HG03025 (cell line): ENCODE results near the gene TBATA.

Source experiments
- ATAC-seq: cut with Tn5 transposase; IDR thresholded peaks from one replicate; pipeline ENCODE4 v1.9.1; 2021; ENCODE audit warnings: mild to moderate bottlenecking, moderate library complexity; ENCODE audit not compliant: unreplicated experiment, low FRiP score

The TBATA gene

DNA sequence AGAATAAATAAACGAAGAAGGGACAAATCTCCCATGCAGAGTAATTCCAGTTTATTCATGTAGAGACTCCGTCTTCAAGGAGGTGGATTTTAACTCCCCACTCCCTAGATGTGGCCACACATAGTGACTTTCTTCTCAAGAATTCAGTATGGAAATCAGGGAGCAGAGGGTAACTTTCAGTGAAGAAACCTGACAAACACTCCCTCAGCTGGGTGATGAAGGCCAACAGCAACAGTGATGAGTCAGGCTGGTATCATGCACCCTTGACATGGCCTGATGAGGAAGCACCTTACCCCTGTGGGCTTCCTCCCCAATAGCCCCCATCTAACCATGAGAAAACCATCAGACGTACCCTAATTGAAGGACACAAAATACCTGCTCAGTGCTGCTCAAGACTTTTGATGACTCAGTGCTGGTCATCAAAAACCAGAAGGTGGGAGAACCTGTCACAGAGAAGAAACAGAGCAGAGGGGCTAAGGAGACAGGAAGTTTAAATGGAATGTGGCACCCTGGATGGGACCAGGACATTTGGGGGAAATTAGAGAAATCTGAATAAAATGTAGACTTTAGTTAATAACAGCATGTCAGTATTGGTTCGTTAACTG, 62.3 kb downstream of the TBATA start:
- no peak for ATAC-seq
